GM12865 (cell line): Measurements from ENCODE around the gene ZNF382.
A peak's percentile ranks its signal among the peaks of the same experiment; 100 is the strongest.

Experiments
- DNase-seq: peaks from one replicate; pipeline ENCODE4 v3.0.0; 2010; ENCODE audit warnings: low read depth
- H3K4me3 ChIP-seq: 2 replicates; pipeline ENCODE4 v1.5.1; 2011; ENCODE audit warnings: mild to moderate bottlenecking, low read depth, low read length, control low read depth
- CTCF ChIP-seq: IDR thresholded peaks from 2 replicates; pipeline ENCODE4 v1.5.1; 2011; ENCODE audit warnings: low read length, control low read depth, low read depth, inconsistent platforms; ENCODE audit not compliant: insufficient read depth; ENCODE audit errors: missing control alignments

The ZNF382 gene

GRCh38 chr19:36605101-36605876, at the start of gene ZNF382:
TSS of gene ZNF382 (plus strand) at chr19:36605313. CDS start at chr19:36609915, 4,602 bp downstream.
- TF ChIP-seq CTCF: no peak
- H3K4me3 ChIP-seq: peak within 1 kb of the TSS; percentile 69
- peak; percentile 81 for DNase-seq

- H3K4me3 ChIP-seq: no peak overlapping the region
- no peak for TF ChIP-seq CTCF
- DNase-seq: no peak
Measured at GRCh38 chr19:36564391-36564790, 40.7 kb upstream of the ZNF382 start.

- TF ChIP-seq CTCF: no peak
- no peak for DNase-seq
- H3K4me3 ChIP-seq: peak overlapping the region; percentile 99
Measured at GRCh38 chr19:36572593-36573019, 32.5 kb upstream of the ZNF382 start.

- TF ChIP-seq CTCF: no peak
- peak; percentile 94 for DNase-seq
- peak within 1 kb of the TSS; percentile 99 for H3K4me3 ChIP-seq
Measured at GRCh38 chr19:36573020-36573894, 31.9 kb upstream of the ZNF382 start, which contains the start of gene ZNF529. TSS of gene ZNF529 (minus strand) at chr19:36573292. CDS start at chr19:36572346, 946 bp downstream.

- peak; percentile 33 for DNase-seq
- no peak for TF ChIP-seq CTCF
- H3K4me3 ChIP-seq: peak overlapping the region; percentile 99
Measured at GRCh38 chr19:36573895-36574720, 31.0 kb upstream of the ZNF382 start.

GRCh38 chr19:36574741-36575140, 30.4 kb upstream of the ZNF382 start:
- H3K4me3 ChIP-seq: peak overlapping the region; percentile 99; the same call in 1 of the 2 replicates
- no peak for DNase-seq
- no peak for TF ChIP-seq CTCF
